ENCODE measurements around the gene ZNF117. TPM values are rescaled to one million over a fixed set of nuclear protein-coding genes. Genes with fewer than 3 reads are reported as not detected.

The ZNF117 gene
- 0.14 to 0.28 TPM (median 0.18 TPM) in 5 replicates for total RNA-seq (2022; extraction: Qiagen RNA extraction; ENCODE audit: low read depth)

GRCh38 chr7:64990936-64991335, at the start of gene ZNF117:
Gene ZNF117 (minus strand): TSS chr7:64991036.

GRCh38 chr7:65006094-65006992, 15.5 kb upstream of the ZNF117 start, which contains the start of gene ERV3-1:
Gene ERV3-1 (minus strand): TSS chr7:65006687. CDS start chr7:64993026, 13,661 bp downstream.

Other genes starting within 250 kb of the ZNF117 start
- 3.1 to 3.3 TPM (median 3.3 TPM) in 5 replicates for gene ZNF138, start 196.6 kb downstream of the ZNF117 start, total RNA-seq (2022; extraction: Qiagen RNA extraction; ENCODE audit: low read depth)
- 2.1 to 3.0 TPM (median 2.2 TPM) in 5 replicates for gene ZNF273, start 87.8 kb downstream of the ZNF117 start, total RNA-seq (2022; extraction: Qiagen RNA extraction; ENCODE audit: low read depth)
- gene ERV3-1, start 15.7 kb upstream of the ZNF117 start, total RNA-seq (2022; extraction: Qiagen RNA extraction; ENCODE audit: low read depth), result 3.1 to 5.4 TPM (median 3.7 TPM) in 5 replicates

Data from A549 treated with CpdA at 1 μM for 4 hours (cell line).